HG02852 (cell line): ENCODE measurements around the gene ZNF112.
"Not testable (repeated sequence)": the region's sequence is repeated elsewhere in the genome, so short reads cannot be mapped to it uniquely, and the experiment has no call there.

Source experiments
- ATAC-seq: cut with Tn5 transposase; IDR thresholded peaks from one replicate; pipeline ENCODE4 v1.9.1; 2021; ENCODE audit warnings: mild to moderate bottlenecking, moderate library complexity; ENCODE audit not compliant: unreplicated experiment

ZNF112 gene

DNA sequence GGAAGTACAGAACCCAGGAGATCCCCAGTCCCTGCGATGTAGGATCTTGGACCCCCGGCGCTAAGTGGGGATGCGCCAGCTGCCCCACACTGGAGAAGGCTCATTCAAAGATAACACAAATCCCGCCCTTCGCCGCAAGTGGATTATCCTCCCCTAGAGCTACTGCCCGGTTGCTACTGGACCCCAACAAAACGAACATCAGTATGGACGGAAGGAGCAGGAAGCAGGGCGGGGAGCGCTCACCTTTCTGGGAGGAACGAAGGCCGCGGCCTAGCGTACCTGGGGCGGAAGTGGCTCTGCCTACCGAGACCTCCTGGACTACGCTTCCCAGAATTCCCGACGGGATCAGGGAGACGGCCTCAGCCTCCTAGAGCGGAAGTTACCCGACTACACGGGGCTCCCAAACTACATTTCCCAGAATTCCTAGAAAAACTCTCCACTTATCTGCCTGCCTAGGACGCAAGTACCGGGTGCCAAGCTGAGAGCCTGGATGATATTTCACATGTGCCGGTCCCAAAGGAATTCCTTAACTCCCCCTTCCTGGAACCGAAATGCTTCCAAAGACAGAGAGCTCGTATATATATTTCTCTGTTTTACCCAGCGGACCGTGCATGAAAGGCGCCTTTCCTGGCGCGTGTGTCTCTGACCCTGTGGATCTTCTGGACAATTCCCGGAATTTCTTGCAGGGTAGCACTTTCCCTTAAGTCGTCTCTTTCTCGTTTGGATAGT, at the start of gene ZNF112:
Gene ZNF112 (minus strand): TSS at position 298 of the 729 bp plus-strand sequence. CDS start 16,141 bp downstream, outside the sequence.
- ATAC-seq, result no peak

DNA sequence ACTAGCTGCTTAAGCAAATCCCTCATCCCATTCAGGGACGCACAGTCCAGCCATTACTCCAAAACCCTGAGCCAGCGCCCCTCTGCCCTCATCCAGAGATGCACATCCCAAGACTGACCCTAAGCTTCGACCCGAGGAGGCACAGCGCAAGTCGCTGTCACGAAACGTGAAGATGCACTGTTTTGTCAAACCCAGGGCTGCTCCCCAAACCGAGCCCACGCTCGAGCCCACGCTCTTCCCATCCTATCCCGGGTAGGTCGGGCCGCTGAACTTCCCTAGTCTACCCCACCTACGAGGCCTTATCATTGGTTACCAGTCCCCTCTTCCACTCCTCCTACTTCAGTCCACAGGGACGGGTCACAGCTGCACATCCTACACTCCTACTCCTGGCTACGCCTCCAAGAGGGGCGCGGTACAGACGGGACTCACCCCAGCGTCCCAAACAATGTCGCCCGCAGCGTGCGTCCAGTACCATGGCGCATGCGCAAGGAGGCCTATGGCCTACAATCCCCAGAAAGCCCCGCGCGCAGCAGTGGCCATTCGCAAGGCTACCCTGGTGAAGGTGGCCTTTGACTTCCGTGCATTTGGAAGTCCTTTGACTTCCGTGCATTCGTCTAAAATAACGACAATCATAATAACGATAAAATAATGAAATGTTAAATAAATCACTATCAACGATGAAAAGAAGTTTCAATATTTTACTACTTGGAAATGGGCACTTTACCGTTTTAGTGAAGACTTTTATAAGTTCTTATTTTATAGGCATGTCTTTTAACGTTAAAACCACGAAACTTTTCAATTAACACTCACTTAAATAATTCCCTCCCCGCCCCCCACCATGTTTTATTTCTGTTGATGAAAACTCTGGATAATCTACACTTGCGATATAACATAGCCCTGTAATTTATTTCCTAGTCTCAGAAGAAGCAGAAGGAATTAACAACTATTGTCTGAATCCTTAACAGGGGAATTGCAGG, 44.9 kb upstream of the ZNF112 start, which contains the start of gene ZNF285:
Gene ZNF285 (minus strand): TSS at position 470 of the 977 bp plus-strand sequence. CDS start 4,395 bp downstream, outside the sequence.
- ATAC-seq, result peak; percentile 64

DNA sequence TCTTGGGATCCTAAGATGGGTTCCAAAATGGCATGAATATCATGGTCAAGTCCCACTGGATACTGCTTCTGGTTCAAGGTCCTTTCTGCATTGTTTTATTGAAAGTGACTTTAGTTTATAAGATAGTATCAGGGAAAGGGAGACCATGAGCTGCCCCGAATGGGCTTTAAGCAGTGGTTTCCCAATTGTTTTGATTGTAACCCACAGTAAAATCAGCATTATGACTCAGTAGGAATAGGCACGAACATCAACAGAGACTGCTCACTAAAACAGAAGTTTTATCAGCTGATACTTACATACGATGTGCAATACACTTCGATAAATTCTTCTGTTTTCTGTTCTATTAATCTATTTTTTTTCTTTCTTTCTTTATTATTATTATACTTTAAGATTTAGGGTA, 32.8 kb upstream of the ZNF112 start:
- ATAC-seq, result not testable (repeated sequence)

DNA sequence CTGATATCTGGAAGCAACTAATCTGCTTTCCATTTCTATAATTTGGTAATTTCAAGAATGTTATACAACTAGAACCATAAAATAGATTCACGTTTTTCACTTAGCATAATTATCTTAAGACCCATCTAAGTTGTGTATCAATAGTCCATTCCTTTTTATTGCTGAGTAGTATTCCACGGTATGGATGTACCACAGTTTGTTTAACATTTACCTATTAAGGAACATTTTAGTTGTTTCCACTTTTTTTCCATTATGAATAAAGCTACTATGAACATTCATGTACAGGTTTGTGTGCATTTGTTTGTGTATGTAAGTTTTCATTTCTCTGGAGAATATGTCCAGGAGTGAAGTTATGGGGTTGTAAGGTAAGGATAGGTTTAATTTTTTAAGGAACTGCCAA, 18.3 kb upstream of the ZNF112 start:
- ATAC-seq, result no peak

DNA sequence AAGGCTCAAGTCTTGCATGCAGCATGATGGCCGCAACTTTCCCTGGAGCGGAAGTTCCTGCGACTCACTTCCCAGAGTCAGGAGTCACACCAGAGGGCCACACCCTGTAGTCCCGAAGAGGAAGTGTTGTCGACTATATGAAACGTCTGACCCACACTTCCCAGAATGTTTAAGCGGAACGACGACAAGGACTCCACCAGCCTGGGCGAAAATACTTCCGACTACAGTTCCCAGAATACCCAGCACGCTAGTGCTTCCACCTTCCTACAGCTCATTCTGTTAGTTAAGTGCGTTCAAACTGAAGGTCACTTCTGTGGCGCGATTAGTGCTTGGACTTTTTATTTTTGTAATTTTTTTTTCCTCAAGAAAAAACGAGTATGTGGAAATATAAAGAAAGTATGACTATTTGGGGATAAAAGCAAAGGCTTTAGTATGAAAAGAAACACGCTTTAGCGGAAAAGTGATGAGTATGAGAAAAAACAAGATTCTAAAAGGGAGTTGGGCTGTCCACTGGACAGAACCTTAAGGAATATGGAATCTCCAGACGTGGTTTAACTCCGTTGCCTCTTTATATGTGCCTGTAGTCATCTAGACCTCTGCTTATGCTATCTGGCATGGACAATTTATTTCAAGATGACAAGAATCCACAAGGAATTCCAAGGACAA, 15.5 kb upstream of the ZNF112 start:
- no peak for ATAC-seq

DNA sequence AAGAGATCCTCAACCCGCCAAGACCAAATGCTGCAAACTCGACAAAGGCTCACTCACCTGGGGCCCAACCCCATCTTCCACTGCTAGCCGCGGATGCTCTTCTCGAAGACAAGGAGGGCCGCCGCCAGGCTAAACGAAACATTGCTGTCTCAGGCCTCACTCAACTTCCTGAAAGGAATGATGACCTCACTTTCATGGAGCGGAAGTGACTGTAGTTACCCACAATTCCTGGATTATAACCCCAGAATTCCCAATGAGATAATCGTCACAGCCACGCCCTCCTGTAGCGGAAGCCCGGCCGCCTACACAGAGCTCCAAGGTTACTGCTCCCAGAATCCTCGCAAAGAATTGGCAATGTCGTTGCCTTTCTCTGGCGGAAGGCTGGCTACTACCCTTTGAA, 10.5 kb upstream of the ZNF112 start:
- no peak for ATAC-seq

DNA sequence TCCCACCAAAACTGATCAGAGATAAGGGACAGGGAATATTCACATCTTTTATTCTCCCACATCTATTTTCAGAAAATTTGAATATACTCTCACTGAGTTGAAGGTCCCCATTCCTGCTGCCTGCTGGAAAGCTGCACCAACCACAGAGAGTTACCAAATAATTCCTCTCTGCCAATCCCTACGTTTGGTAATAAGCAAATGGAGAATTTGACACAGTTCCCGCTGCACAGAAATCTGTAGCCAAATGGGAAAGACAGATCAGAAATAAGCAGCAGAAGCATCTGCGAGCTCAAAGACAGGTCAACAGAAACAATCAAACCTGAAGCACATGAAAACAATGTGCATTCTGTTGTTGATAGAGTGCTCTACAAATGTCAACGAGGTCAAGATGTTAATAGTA, 9.9 kb downstream of the ZNF112 start:
- no peak for ATAC-seq

DNA sequence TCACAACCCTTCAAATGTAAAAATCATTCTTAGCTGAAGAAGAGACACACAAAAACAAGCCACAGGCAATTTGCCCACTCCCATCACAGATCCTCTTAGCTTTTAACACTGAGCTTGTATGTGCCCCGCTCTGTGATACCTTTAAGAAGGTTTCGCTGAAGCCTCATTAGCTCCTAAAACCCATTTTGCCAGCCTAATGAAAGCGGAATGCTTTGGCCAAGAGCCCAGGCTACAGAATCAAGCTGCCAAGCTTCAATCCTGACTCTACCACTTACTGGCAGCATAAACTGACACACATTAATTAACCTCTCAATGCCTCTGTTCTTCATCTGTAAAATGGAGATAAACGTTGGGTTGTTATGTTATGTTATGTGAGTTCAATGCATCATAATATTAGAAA, 10.5 kb downstream of the ZNF112 start:
- ATAC-seq, result no peak

DNA sequence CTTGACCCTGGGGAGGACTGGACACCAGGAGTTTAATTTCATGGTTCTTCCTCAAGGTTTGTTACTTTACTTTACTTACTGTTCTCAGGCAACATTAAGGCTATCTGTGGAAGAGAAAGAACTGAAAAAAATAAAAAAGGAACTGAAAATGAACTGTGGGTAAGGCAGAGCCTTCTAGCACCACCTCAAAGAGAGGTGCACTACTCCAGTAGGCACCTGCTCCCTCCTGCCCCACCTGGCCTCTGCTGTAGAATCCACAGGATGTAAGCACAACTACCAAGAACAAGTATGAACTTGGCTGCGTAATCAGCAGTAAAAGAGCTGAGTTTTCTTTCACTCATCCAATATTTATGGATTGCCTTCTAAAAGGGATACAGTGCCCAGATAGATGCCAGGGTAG, 12.2 kb downstream of the ZNF112 start:
- ATAC-seq, result no peak

DNA sequence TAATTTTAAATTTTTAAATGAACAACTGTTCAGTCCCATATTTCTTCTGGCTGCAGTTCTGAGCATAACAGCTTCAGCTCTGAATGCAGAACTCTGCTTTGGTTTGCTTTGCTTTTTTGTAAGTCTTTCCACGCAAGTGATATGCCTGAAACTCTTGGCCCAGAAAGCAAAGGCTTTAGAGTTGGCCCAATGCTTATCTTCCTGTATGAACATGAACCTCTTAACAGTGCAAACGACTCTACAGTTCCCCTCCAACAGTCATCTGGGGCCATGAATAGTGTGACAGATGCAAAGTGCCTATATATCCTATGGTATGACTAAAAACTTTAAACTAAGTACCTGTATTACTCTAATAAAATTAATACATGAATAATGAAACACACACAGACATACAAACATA, 14.7 kb downstream of the ZNF112 start:
- no peak for ATAC-seq

DNA sequence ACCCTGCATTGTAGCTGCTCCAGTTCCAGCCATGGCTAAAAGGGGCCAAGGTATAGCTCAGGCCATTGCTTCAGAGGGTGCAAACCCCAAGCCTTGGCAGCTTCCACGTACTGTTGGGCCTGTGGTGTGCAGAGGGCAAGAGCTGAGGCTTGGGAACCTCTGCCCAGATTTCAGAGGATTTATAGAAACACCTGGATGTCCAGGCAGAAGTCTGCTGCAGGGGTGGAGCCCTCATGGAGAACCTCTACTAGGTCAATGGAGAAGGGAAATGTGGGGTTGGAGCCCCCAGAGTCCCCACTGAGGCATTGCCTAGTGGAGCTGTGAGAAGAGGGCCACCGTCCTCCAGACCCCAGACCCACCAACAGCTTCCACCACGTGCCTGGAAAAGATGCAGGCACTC, 21.8 kb downstream of the ZNF112 start:
- ATAC-seq, result not testable (repeated sequence)

DNA sequence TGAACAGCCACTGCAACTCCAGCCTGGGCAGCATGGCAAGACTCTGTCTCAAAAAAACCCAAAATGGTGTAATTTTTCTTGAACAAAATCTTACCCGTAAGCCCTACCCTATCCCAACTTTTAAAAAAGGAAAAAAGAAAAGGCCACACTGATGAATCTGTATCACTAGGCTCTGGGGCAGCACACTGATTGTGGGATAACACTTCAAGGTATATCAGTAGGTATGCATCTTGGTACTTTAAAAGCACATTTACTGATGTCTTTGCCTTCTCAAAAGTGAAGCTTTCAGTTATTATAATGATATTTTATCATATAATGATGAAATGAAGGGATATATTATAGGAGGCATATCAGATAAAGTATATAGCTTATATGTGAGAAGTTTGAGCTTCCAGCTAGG, 24.3 kb downstream of the ZNF112 start:
- ATAC-seq, result no peak

DNA sequence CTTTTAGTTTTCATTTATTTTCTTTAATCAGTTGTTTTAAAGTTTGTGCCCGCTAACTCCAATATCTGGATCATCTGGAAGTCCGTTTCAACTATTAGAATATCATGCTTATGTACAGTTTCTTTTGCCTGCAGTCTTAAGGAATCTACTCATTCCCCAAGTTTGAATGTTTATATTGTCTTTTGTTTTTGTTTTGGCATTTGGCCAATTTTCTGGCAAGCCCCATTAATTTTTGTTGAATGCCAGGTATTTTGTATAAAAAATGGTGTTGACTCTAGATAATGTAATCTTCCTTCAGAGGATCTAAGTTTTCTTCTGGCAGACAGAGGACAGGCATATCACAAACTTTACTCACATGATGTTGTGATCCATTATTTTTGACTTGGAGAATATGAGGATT, 40.6 kb downstream of the ZNF112 start:
- ATAC-seq, result no peak

DNA sequence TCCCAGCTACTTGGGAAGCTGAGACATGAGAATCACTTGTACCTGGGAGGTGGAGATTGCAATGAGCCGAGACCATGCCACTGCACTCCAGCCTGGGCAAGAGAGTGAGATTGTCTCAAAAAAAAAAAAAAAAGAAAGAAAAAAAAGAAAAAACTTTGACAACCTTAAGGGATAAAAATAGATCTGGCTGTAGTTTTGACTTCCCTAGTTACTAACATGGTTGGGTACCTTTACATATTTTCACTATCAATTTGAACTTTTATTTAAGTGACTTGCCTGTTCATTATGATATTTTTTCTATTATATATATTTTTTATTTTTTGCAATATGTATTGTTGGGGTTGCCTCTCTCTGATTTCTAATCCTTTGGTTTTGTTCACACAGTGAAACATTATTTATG, 43.2 kb downstream of the ZNF112 start:
- no peak for ATAC-seq

DNA sequence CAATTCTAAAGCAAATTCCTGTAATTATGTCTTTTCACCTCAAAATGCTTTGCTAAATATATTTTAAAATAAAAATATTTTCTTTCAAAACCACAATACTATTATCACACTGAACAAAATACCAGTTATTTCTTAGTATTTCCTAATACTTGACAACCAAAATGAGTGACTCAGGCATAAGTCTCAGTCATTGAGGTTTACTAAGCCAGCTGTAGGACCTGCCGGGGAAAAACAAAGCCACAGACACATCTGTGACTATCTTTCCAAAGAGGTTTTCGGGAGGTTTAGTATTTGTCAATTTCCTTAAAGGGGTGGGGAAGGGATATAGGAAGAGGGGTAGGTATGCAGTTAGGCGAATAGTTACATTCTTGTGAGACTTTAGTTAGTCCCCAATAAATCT, 48.5 kb downstream of the ZNF112 start:
- no peak for ATAC-seq

DNA sequence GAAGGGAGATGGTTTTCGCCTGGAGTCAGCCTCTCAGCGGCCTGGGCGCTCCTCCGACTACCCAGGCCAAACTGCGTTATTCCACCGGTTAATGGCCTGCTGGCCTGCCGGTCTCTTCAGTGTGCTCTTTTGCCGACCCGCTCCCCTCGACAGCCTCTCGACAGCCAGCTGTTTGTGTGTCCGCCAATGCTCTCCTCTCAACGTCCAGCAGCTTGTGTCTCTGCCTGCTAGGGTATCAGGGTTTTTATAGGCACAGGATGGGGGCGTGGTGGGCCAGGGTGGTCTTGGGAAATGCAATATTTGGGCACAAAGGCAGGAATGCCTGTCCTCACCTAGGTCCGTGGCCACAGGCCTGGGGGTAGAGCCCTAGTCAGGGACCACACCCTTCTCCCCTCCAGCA, 50.2 kb downstream of the ZNF112 start:
- no peak for ATAC-seq

DNA sequence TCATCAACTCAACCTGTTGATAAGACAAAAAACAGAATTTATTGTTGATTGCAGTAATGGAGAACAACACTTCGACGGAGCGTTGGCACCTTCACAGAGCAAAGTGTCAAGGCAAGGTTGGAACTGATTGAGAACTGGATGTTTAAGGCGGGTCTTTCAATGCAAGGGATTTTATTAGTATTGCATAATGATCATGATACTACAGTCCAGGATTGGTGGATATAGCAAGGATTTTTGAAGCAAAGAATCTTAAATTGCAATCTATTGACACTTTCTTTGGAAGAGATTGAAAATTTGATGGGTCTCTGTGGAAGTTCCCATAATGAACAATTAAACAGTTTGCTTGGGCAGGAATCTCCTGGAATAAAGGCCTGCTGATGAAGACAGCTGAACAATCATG, 51.0 kb downstream of the ZNF112 start:
- no peak for ATAC-seq

DNA sequence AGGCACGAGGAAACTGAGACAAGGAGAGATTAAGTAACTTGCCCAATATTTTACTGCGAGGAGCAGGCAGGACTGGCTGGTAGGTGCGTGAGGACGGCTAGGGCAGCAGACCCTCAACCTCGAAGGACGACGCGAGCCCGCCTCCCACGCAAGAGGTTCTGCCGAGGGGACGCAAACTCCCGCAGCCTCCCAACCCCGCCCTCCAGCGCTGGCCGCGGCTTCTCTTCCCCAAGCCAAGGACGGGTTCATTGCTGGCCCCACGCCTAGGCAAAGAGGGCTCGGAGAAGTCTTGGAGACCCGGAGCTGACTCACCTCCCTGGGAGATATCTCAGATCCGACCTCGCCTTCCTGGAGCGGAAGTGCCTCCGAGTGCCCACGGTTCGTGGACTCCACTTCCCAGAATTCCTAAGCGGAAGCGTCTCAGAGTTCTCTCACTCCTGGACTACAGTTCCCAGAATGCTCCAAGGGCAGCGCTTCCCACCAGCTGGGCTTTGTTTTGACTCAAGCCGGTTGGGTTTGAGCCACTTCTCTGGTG, 51.8 kb downstream of the ZNF112 start, which contains the start of gene ZNF235:
Gene ZNF235 (minus strand): TSS at position 367 of the 535 bp plus-strand sequence. CDS start 1,621 bp downstream, outside the sequence.
- peak; percentile 88 for ATAC-seq

DNA sequence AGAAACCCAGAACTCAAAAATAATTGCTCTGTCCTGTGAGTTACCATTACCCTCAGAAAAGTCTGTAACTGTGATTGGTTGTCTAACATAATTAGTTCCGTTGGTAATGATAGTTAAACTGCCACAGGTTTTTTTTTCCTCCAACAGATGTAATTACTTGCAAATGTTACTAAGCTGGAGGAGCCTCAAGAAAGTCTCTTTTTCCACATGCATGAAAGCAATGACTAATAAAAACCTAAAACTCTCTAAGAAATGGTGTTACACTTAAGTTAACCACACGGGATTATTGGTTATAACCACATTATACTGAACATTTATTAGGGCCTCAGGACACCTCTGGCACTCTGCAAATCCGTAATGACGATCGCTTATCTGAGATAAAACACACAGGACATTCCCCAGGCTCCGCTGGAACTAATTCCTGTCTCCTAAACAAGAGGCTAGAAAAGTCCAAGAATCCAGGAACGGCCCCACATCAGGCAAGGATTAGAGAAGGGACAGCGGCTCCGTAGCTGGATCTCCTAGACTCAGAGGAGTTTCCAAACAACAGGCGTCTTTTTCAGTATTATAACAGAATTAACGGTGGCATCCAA, 52.4 kb downstream of the ZNF112 start:
- no peak for ATAC-seq

DNA sequence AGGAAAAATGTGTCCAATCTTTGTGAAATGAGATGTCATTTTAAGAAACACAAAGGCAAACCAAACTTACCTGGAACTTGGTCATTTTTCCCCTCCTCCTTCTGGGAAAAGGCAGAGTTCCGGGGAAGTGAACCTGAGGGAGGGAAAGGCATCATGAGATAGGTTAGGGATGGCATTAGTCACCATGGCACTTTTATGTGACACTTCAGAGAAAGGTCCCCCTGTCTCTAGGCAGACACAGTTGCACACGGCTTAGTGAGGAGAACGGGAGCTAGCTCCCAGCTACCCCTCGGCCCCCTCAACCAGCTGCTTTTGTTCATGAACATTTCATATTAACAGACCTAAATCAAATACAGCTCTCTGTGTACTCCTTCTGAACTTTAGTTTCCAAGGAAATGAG, 53.2 kb downstream of the ZNF112 start:
- no peak for ATAC-seq
